MCF 10A (cell line): ENCODE measurements around the gene NPTX1. TPM values are rescaled to one million over a fixed set of nuclear protein-coding genes. Genes with fewer than 3 reads are reported as not detected.

Experiments used
- BruUV-seq: library from RNA; stranded (reverse); fragments of 400-500 nt; replicated peaks from 2 replicates; lab custom pipeline; 2021; lab: Mats Ljungman, UMichigan
- CTCF ChIA-PET: fragments of 300-600 bp; sonication (Branson Sonifier 250); formaldehyde crosslinking; extraction: SDS; loops from one replicate; lab custom pipeline; 2021; ENCODE audit warnings: antibody characterized with exemption, inconsistent platforms; lab: Yijun Ruan, JAX
- POLR2A ChIA-PET: fragments of 300-600, 350-650 bp; sonication (Branson Sonifier 250); formaldehyde crosslinking; extraction: SDS; loops from one replicate; lab custom pipeline; 2020; ENCODE audit warnings: antibody characterized with exemption, inconsistent platforms; lab: Yijun Ruan, JAX
- DNase-seq: peaks from one replicate; pipeline ENCODE4 v3.0.0-alpha.2; 2018; ENCODE audit not compliant: unreplicated experiment
- H3K27ac Mint-ChIP-seq: one replicate; pipeline ENCODE4 v1.8.0; 2022; ENCODE audit warnings: mild to moderate bottlenecking, low read depth, mixed read lengths; ENCODE audit not compliant: unreplicated experiment
- H3K27me3 Mint-ChIP-seq: one replicate; pipeline ENCODE4 v1.8.0; 2022; ENCODE audit warnings: mixed read lengths; ENCODE audit not compliant: insufficient read depth, unreplicated experiment
- H3K36me3 Mint-ChIP-seq: one replicate; pipeline ENCODE4 v1.8.0; 2022; ENCODE audit warnings: mild to moderate bottlenecking, moderate library complexity, mixed read lengths; ENCODE audit not compliant: insufficient read depth, unreplicated experiment
- H3K4me1 Mint-ChIP-seq: one replicate; pipeline ENCODE4 v1.8.0; 2022; ENCODE audit warnings: mixed read lengths; ENCODE audit not compliant: insufficient read depth, unreplicated experiment
- H3K4me3 Mint-ChIP-seq: one replicate; pipeline ENCODE4 v1.8.0; 2022; ENCODE audit warnings: mild to moderate bottlenecking, moderate library complexity, mixed read lengths; ENCODE audit not compliant: unreplicated experiment
- H3K9me3 Mint-ChIP-seq: one replicate; pipeline ENCODE4 v1.8.0; 2022; ENCODE audit warnings: mixed read lengths; ENCODE audit not compliant: unreplicated experiment
- CTCF ChIP-seq: fragments of 200-600 bp; IDR thresholded peaks from one replicate; pipeline ENCODE4 v1.8.0; 2022; ENCODE audit warnings: antibody characterized with exemption, mild to moderate bottlenecking; ENCODE audit not compliant: unreplicated experiment
- intact Hi-C: fragments of 100-400 bp; cut with micrococcal nuclease; formaldehyde crosslinking; loops from 2 replicates; pipeline ENCODE4 v1.14.1; 2022
- total RNA-seq: library from RNA; stranded (reverse); gene quantifications from 2 replicates; pipeline ENCODE4 v1.2.3, GENCODE V29; 2022

Gene NPTX1
- total RNA-seq, 1 experiment from 2014 or later: not detected

- no TSS peak for BruUV-seq
- CTCF ChIA-PET: interaction anchor here (1.0 kb wide), 1 partner anchor 558 kb away, joined by 3 read pairs; no protein-coding TSS in a partner anchor
- POLR2A ChIA-PET: interaction anchor here (0.6 to 1.8 kb wide), 5 partner anchors 9 to 283 kb away, joined by 3 to 8 read pairs (median 3); partner anchors contain the start of gene ENDOV
- Mint-ChIP-seq H3K4me1 (no peaks in the 10 kb centered on the region), H3K4me3 (no peak overlapping the region), H3K27ac (no peak overlapping the region), H3K9me3 (no peaks in the 10 kb centered on the region), H3K36me3 (no peaks in the 10 kb centered on the region), H3K27me3 (no peaks in the 10 kb centered on the region)
- no peak for TF ChIP-seq CTCF
- intact Hi-C loops: loop anchor here (10.0 kb wide), 1 partner anchor 471 kb away; no protein-coding TSS in a partner anchor
- DNase-seq: no peak
Measured at GRCh38 chr17:80424261-80424660, 52.1 kb downstream of the NPTX1 start.

GRCh38 chr17:80423536-80424225, 52.7 kb downstream of the NPTX1 start:
- TF ChIP-seq CTCF: no peak
- H3K4me1 Mint-ChIP-seq: no peaks in the 10 kb centered on the region
- ChIA-PET CTCF (interaction anchor here (0.6 to 1.0 kb wide), 3 partner anchors 50 to 559 kb away, joined by 3 to 4 read pairs (median 3); no protein-coding TSS in a partner anchor), POLR2A (interaction anchor here (0.6 to 1.8 kb wide), 4 partner anchors 8 to 284 kb away, joined by 3 to 8 read pairs (median 3); partner anchors contain the start of gene ENDOV)
- H3K4me3 Mint-ChIP-seq: no peak overlapping the region
- H3K36me3 Mint-ChIP-seq: no peaks in the 10 kb centered on the region
- no peak overlapping the region for H3K27ac Mint-ChIP-seq
- no TSS peak for BruUV-seq
- H3K27me3 Mint-ChIP-seq: no peaks in the 10 kb centered on the region
- H3K9me3 Mint-ChIP-seq: no peaks in the 10 kb centered on the region
- intact Hi-C loops: loop anchor here (10.0 kb wide), 1 partner anchor 471 kb away; no protein-coding TSS in a partner anchor
- no peak for DNase-seq

GRCh38 chr17:80422981-80423380, 53.4 kb downstream of the NPTX1 start:
- ChIA-PET CTCF (interaction anchor here (0.6 to 1.0 kb wide), 3 partner anchors 51 to 560 kb away, joined by 3 to 4 read pairs (median 3); no protein-coding TSS in a partner anchor), POLR2A (no interaction called here)
- BruUV-seq: no TSS peak
- Mint-ChIP-seq H3K4me3 (no peak overlapping the region), H3K9me3 (no peaks in the 10 kb centered on the region), H3K27me3 (no peaks in the 10 kb centered on the region), H3K27ac (no peak overlapping the region), H3K36me3 (no peaks in the 10 kb centered on the region), H3K4me1 (peaks cover 5% of the 10 kb centered on the region)
- no peak for DNase-seq
- no peak for TF ChIP-seq CTCF
- intact Hi-C loops: loop anchor here (10.0 kb wide), 1 partner anchor 472 kb away; no protein-coding TSS in a partner anchor

- DNase-seq: no peak
- no peak for TF ChIP-seq CTCF
- intact Hi-C loops: loop anchor here (10.0 kb wide), 1 partner anchor 473 kb away; no protein-coding TSS in a partner anchor
- no peaks in the 10 kb centered on the region for H3K36me3 Mint-ChIP-seq
- BruUV-seq: no TSS peak
- CTCF ChIA-PET: no interaction called here
- no peak overlapping the region for H3K4me3 Mint-ChIP-seq
- no peaks in the 10 kb centered on the region for H3K27me3 Mint-ChIP-seq
- no peaks in the 10 kb centered on the region for H3K9me3 Mint-ChIP-seq
- H3K4me1 Mint-ChIP-seq: peaks cover 9% of the 10 kb centered on the region
- POLR2A ChIA-PET: no interaction called here
- no peak overlapping the region for H3K27ac Mint-ChIP-seq
Measured at GRCh38 chr17:80422276-80422675, 54.1 kb downstream of the NPTX1 start.
